ENCODE results near the gene SGTB.
A peak's percentile ranks its signal among the peaks of the same experiment; 100 is the strongest.

The SGTB gene

GRCh38 chr5:65668696-65669095 is 53.2 kb downstream of the SGTB start:
- peaks cover 30% of the 10 kb centered on the region for H3K36me3 ChIP-seq (ENCODE audit: control insufficient read depth, insufficient read depth, low read length)
- no peaks in the 10 kb centered on the region for H3K9me3 ChIP-seq (ENCODE audit: control insufficient read depth, insufficient read depth, low read depth, low read length)
- no peak overlapping the region for H3K9ac ChIP-seq (ENCODE audit: low read length)
- no peaks in the 10 kb centered on the region for H3K27me3 ChIP-seq (ENCODE audit: control insufficient read depth, insufficient read depth, low read length)
- H3K27ac ChIP-seq (ENCODE audit: low read depth, low read length) = no peak overlapping the region
- H3K4me1 ChIP-seq (ENCODE audit: control insufficient read depth, insufficient read depth, low read length) = no peaks in the 10 kb centered on the region; the same call in 1 of the 2 replicates
- no peak overlapping the region for H3K4me3 ChIP-seq (ENCODE audit: low read depth, low read length)

- H3K36me3 ChIP-seq (ENCODE audit: control insufficient read depth, insufficient read depth, low read length) = peaks cover 16% of the 10 kb centered on the region; the same call in 1 of the 2 replicates
- no peaks in the 10 kb centered on the region for H3K27me3 ChIP-seq (ENCODE audit: control insufficient read depth, insufficient read depth, low read length)
Measured at GRCh38 chr5:65663804-65664521, 57.9 kb downstream of the SGTB start.

GRCh38 chr5:65654713-65655112 is 67.2 kb downstream of the SGTB start:
- no peak overlapping the region for H3K4me3 ChIP-seq (ENCODE audit: low read depth, low read length)
- no peaks in the 10 kb centered on the region for H3K27me3 ChIP-seq (ENCODE audit: control insufficient read depth, insufficient read depth, low read length)
- peaks cover 7% of the 10 kb centered on the region; the same call in 1 of the 2 replicates for H3K36me3 ChIP-seq (ENCODE audit: control insufficient read depth, insufficient read depth, low read length)
- no peak overlapping the region for H3K9ac ChIP-seq (ENCODE audit: low read length)
- no peak overlapping the region for H3K27ac ChIP-seq (ENCODE audit: low read depth, low read length)
- H3K4me1 ChIP-seq (ENCODE audit: control insufficient read depth, insufficient read depth, low read length) = no peaks in the 10 kb centered on the region
- H3K9me3 ChIP-seq (ENCODE audit: control insufficient read depth, insufficient read depth, low read depth, low read length) = no peaks in the 10 kb centered on the region

More at GRCh38 chr5:65663804-65664521, 57.9 kb downstream of the SGTB start:
- H3K4me1 ChIP-seq (ENCODE audit: control insufficient read depth, insufficient read depth, low read length) = no peaks in the 10 kb centered on the region; the same call in 1 of the 2 replicates
- no peaks in the 10 kb centered on the region for H3K9me3 ChIP-seq (ENCODE audit: control insufficient read depth, insufficient read depth, low read depth, low read length)
- H3K4me3 ChIP-seq (ENCODE audit: low read depth, low read length) = no peak overlapping the region
- H3K27ac ChIP-seq (ENCODE audit: low read depth, low read length) = no peak overlapping the region
- H3K9ac ChIP-seq (ENCODE audit: low read length) = no peak overlapping the region

GRCh38 chr5:65651144-65651543 is 70.8 kb downstream of the SGTB start:
- Histone ChIP-seq H3K36me3 (ENCODE audit: control insufficient read depth, insufficient read depth, low read length) (peaks cover 4% of the 10 kb centered on the region; the same call in 1 of the 2 replicates), H3K4me3 (ENCODE audit: low read depth, low read length) (no peak overlapping the region), H3K9ac (ENCODE audit: low read length) (no peak overlapping the region), H3K4me1 (ENCODE audit: control insufficient read depth, insufficient read depth, low read length) (peaks cover 7% of the 10 kb centered on the region; the same call in 1 of the 2 replicates), H3K9me3 (ENCODE audit: control insufficient read depth, insufficient read depth, low read depth, low read length) (no peaks in the 10 kb centered on the region), H3K27me3 (ENCODE audit: control insufficient read depth, insufficient read depth, low read length) (no peaks in the 10 kb centered on the region), H3K27ac (ENCODE audit: low read depth, low read length) (no peak overlapping the region)

- Histone ChIP-seq H3K4me3 (ENCODE audit: low read depth, low read length) (no peak overlapping the region), H3K36me3 (ENCODE audit: control insufficient read depth, insufficient read depth, low read length) (peaks cover 4% of the 10 kb centered on the region; the same call in 1 of the 2 replicates), H3K9me3 (ENCODE audit: control insufficient read depth, insufficient read depth, low read depth, low read length) (no peaks in the 10 kb centered on the region), H3K4me1 (ENCODE audit: control insufficient read depth, insufficient read depth, low read length) (peaks cover 7% of the 10 kb centered on the region; the same call in 1 of the 2 replicates), H3K27me3 (ENCODE audit: control insufficient read depth, insufficient read depth, low read length) (no peaks in the 10 kb centered on the region), H3K9ac (ENCODE audit: low read length) (no peak overlapping the region), H3K27ac (ENCODE audit: low read depth, low read length) (peak overlapping the region; percentile 64)
Measured at GRCh38 chr5:65647941-65648340, 74.0 kb downstream of the SGTB start.

GRCh38 chr5:65646938-65647337 is 75.0 kb downstream of the SGTB start:
- no peak overlapping the region for H3K9ac ChIP-seq (ENCODE audit: low read length)
- no peaks in the 10 kb centered on the region for H3K9me3 ChIP-seq (ENCODE audit: control insufficient read depth, insufficient read depth, low read depth, low read length)
- no peaks in the 10 kb centered on the region for H3K27me3 ChIP-seq (ENCODE audit: control insufficient read depth, insufficient read depth, low read length)
- peaks cover 7% of the 10 kb centered on the region; the same call in 1 of the 2 replicates for H3K4me1 ChIP-seq (ENCODE audit: control insufficient read depth, insufficient read depth, low read length)
- no peak overlapping the region for H3K4me3 ChIP-seq (ENCODE audit: low read depth, low read length)
- no peak overlapping the region for H3K27ac ChIP-seq (ENCODE audit: low read depth, low read length)
- peaks cover 4% of the 10 kb centered on the region; the same call in 1 of the 2 replicates for H3K36me3 ChIP-seq (ENCODE audit: control insufficient read depth, insufficient read depth, low read length)

- H3K9ac ChIP-seq (ENCODE audit: low read length) = no peak overlapping the region
- H3K27ac ChIP-seq (ENCODE audit: low read depth, low read length) = no peak overlapping the region
- H3K4me3 ChIP-seq (ENCODE audit: low read depth, low read length) = no peak overlapping the region
- no peaks in the 10 kb centered on the region for H3K27me3 ChIP-seq (ENCODE audit: control insufficient read depth, insufficient read depth, low read length)
- H3K4me1 ChIP-seq (ENCODE audit: control insufficient read depth, insufficient read depth, low read length) = no peaks in the 10 kb centered on the region
- H3K9me3 ChIP-seq (ENCODE audit: control insufficient read depth, insufficient read depth, low read depth, low read length) = peaks cover 4% of the 10 kb centered on the region; the same call in 1 of the 2 replicates
- H3K36me3 ChIP-seq (ENCODE audit: control insufficient read depth, insufficient read depth, low read length) = peaks cover 32% of the 10 kb centered on the region
Measured at GRCh38 chr5:65640240-65640639, 81.7 kb downstream of the SGTB start.

- Histone ChIP-seq H3K27ac (ENCODE audit: low read depth, low read length) (no peak overlapping the region), H3K9ac (ENCODE audit: low read length) (no peak overlapping the region), H3K27me3 (ENCODE audit: control insufficient read depth, insufficient read depth, low read length) (no peaks in the 10 kb centered on the region), H3K4me3 (ENCODE audit: low read depth, low read length) (no peak overlapping the region), H3K4me1 (ENCODE audit: control insufficient read depth, insufficient read depth, low read length) (peaks cover under 1% of the 10 kb centered on the region; the same call in 1 of the 2 replicates), H3K36me3 (ENCODE audit: control insufficient read depth, insufficient read depth, low read length) (peaks cover 13% of the 10 kb centered on the region), H3K9me3 (ENCODE audit: control insufficient read depth, insufficient read depth, low read depth, low read length) (no peaks in the 10 kb centered on the region)
Measured at GRCh38 chr5:65630981-65631380, 90.9 kb downstream of the SGTB start.

GRCh38 chr5:65625743-65626142 is 96.2 kb downstream of the SGTB start:
- Histone ChIP-seq H3K4me1 (ENCODE audit: control insufficient read depth, insufficient read depth, low read length) (peaks cover 8% of the 10 kb centered on the region), H3K36me3 (ENCODE audit: control insufficient read depth, insufficient read depth, low read length) (peaks cover 10% of the 10 kb centered on the region), H3K9ac (ENCODE audit: low read length) (no peak overlapping the region), H3K27me3 (ENCODE audit: control insufficient read depth, insufficient read depth, low read length) (no peaks in the 10 kb centered on the region), H3K27ac (ENCODE audit: low read depth, low read length) (no peak overlapping the region), H3K9me3 (ENCODE audit: control insufficient read depth, insufficient read depth, low read depth, low read length) (no peaks in the 10 kb centered on the region), H3K4me3 (ENCODE audit: low read depth, low read length) (peak overlapping the region; percentile 96)

GRCh38 chr5:65624571-65625555 is 97.0 kb downstream of the SGTB start, which contains the start of the genes SHLD3 and TRAPPC13:
Gene SHLD3, plus strand, starts transcription at chr5:65625027. Its CDS starts 4,561 bp downstream, at chr5:65629588.
Gene TRAPPC13, plus strand, starts transcription at chr5:65625027. Its CDS starts 34 bp downstream, at chr5:65625061.
- peaks cover 8% of the 10 kb centered on the region for H3K36me3 ChIP-seq (ENCODE audit: control insufficient read depth, insufficient read depth, low read length)
- peak within 1 kb of the TSS; percentile 96 for H3K4me3 ChIP-seq (ENCODE audit: low read depth, low read length)
- no peaks in the 10 kb centered on the region for H3K27me3 ChIP-seq (ENCODE audit: control insufficient read depth, insufficient read depth, low read length)
- no peaks in the 10 kb centered on the region for H3K9me3 ChIP-seq (ENCODE audit: control insufficient read depth, insufficient read depth, low read depth, low read length)
- H3K9ac ChIP-seq (ENCODE audit: low read length) = peak within 1 kb of the TSS; percentile 80
- 0 out of 2 replicates have a peak within 1 kb of the TSS, but pooled peaks have one; percentile 49 for H3K27ac ChIP-seq (ENCODE audit: low read depth, low read length)
- peaks cover 8% of the 10 kb centered on the region for H3K4me1 ChIP-seq (ENCODE audit: control insufficient read depth, insufficient read depth, low read length)
